A549 (cell line): ENCODE data around the gene RBM14. TPM values are rescaled to one million over a fixed set of nuclear protein-coding genes. Genes with fewer than 3 reads are reported as not detected.
A peak's percentile ranks its signal among the peaks of the same experiment; 100 is the strongest.
"Not testable (repeated sequence)": the region's sequence is repeated elsewhere in the genome, so short reads cannot be mapped to it uniquely, and the experiment has no call there.

Experiments
- ATAC-seq, 2 experiments: fragments of 200-7000 bp in 1 of 2; fragments of >200 bp in 1 of 2; cut with Nextera tagmentation in 1 of 2; cut with Tn5 transposase in 1 of 2; 3 replicates each; pipeline versions ENCODE4 v1.8.0 to v1.9.1; 2018 to 2020; ENCODE audit warnings: mild to moderate bottlenecking in 1 of 2, moderate library complexity in 1 of 2
- CTCF ChIA-PET: fragments of 300-600 bp; sonication (Branson Sonifier 250); formaldehyde crosslinking; extraction: SDS; loops from one replicate; lab custom pipeline; 2021; ENCODE audit warnings: antibody characterized with exemption, inconsistent platforms; lab: Yijun Ruan, JAX
- POLR2A ChIA-PET: fragments of 350-600 bp; formaldehyde crosslinking; extraction: SDS; loops from one replicate; lab custom pipeline; 2021; ENCODE audit warnings: antibody characterized with exemption, inconsistent platforms; lab: Yijun Ruan, JAX
- DNase-seq, 2 experiments: peaks; one replicate each; pipeline versions ENCODE4 v3.0.0 to v3.0.0-alpha.2; 2011 to 2016; ENCODE audit warnings: low read depth in 1 of 2, low spot score in 1 of 2
- FAIRE-seq: peaks from 2 replicates; lab custom pipeline; 2011; peaks lifted over from hg19 to GRCh38; lab: Jason Lieb, UNC
- H3K27ac ChIP-seq, 2 experiments: fragments of >200 bp; sonication (Bioruptor Twin); formaldehyde crosslinking; 3 replicates each; pipeline ENCODE4 v1.5.1; 2016 to 2017
- H3K4me1 ChIP-seq: fragments of >200 bp; sonication (Bioruptor Twin); formaldehyde crosslinking; 3 replicates; pipeline ENCODE4 v1.6.1; 2016
- H3K4me2 ChIP-seq: fragments of >200 bp; sonication (Bioruptor Twin); formaldehyde crosslinking; 3 replicates; pipeline ENCODE4 v1.6.1; 2016
- H3K4me3 ChIP-seq: fragments of >200 bp; sonication (Bioruptor Twin); formaldehyde crosslinking; 3 replicates; pipeline ENCODE4 v1.5.1; 2016
- H3K9me3 ChIP-seq: fragments of >200 bp; sonication (Bioruptor Twin); formaldehyde crosslinking; 3 replicates; pipeline ENCODE4 v1.6.1; 2016
- CBX8 ChIP-seq: fragments of 200-600 bp; sonication (generic); IDR thresholded peaks from 2 replicates; pipeline ENCODE4 v1.6.1; 2016
- CEBPB ChIP-seq, 2 experiments: fragments of >200 bp in 1 of 2; sonication (Bioruptor Twin) in 1 of 2; formaldehyde crosslinking in 1 of 2; IDR thresholded peaks; 2 replicates each; pipeline ENCODE4 v1.6.1; 2012 to 2016
- EHF ChIP-seq: fragments of 250-450 bp; sonication (Bioruptor Pico); IDR thresholded peaks from 2 replicates; pipeline ENCODE4 v1.5.0; 2020; ENCODE audit warnings: mild to moderate bottlenecking
- EHMT2 ChIP-seq: fragments of 200-600 bp; sonication (generic); IDR thresholded peaks from 2 replicates; pipeline ENCODE4 v1.6.1; 2016; ENCODE audit warnings: antibody characterized with exemption, low read depth, mild to moderate bottlenecking, moderate library complexity
- EP300 ChIP-seq, 2 experiments: fragments of >200 bp; sonication (Bioruptor Twin); formaldehyde crosslinking; IDR thresholded peaks; 2 replicates in 1 of 2; 3 replicates in 1 of 2; pipeline ENCODE4 v1.6.1; 2016 to 2017
- FOSL2 ChIP-seq, 2 experiments: fragments of 450-650 bp in 1 of 2; fragments of >200 bp in 1 of 2; sonication (Bioruptor Twin) in 1 of 2; formaldehyde crosslinking; IDR thresholded peaks; 2 replicates each; pipeline versions ENCODE4 v1.5.0 to v1.6.1; 2016 to 2020; ENCODE audit warnings: mild to moderate bottlenecking in 1 of 2, moderate library complexity in 1 of 2
- GATA3 ChIP-seq: IDR thresholded peaks from 2 replicates; pipeline ENCODE4 v1.6.1; 2012; ENCODE audit warnings: borderline replicate concordance
- HOXB5 ChIP-seq: fragments of 250-450 bp; sonication (Bioruptor Pico); IDR thresholded peaks from 2 replicates; pipeline ENCODE4 v1.5.0; 2020; ENCODE audit warnings: mild to moderate bottlenecking, moderate library complexity
- JUN ChIP-seq, 2 experiments: fragments of >200 bp; sonication (Bioruptor Twin); formaldehyde crosslinking; IDR thresholded peaks; 2 replicates in 1 of 2; 3 replicates in 1 of 2; pipeline ENCODE4 v1.6.1; 2016 to 2017
- JUNB ChIP-seq: fragments of >200 bp; sonication (Bioruptor Twin); formaldehyde crosslinking; IDR thresholded peaks from 2 replicates; pipeline ENCODE4 v1.6.1; 2016
- KDM5A ChIP-seq: fragments of 200-600 bp; sonication (generic); IDR thresholded peaks from 2 replicates; pipeline ENCODE4 v1.6.1; 2016; ENCODE audit warnings: antibody characterized with exemption, mild to moderate bottlenecking
- MAFK ChIP-seq: fragments of 450-650 bp; IDR thresholded peaks from 2 replicates; pipeline ENCODE4 v1.6.1; 2014; ENCODE audit not compliant: partially characterized antibody
- MAZ ChIP-seq: fragments of 150-350 bp; IDR thresholded peaks from 2 replicates; pipeline ENCODE4 v1.6.1; 2014; ENCODE audit warnings: antibody characterized with exemption, low read depth, low read length, borderline replicate concordance
- NFE2L2 ChIP-seq: fragments of 150-350 bp; conservative IDR thresholded peaks from 2 replicates; pipeline ENCODE4 v1.6.1; 2014; ENCODE audit warnings: low read length
- NPAS2 ChIP-seq: fragments of 250-450 bp; sonication (Bioruptor Pico); IDR thresholded peaks from 2 replicates; pipeline ENCODE4 v1.8.0; 2022; ENCODE audit warnings: mild to moderate bottlenecking, moderate library complexity, borderline replicate concordance
- POLR2AphosphoS2 ChIP-seq: conservative IDR thresholded peaks from 2 replicates; pipeline ENCODE4 v1.6.1; 2012; ENCODE audit warnings: low read length, improper control_type of control experiment, inconsistent platforms
- ZNF302 ChIP-seq: fragments of 250-450 bp; sonication (Bioruptor Pico); IDR thresholded peaks from 2 replicates; pipeline ENCODE4 v1.9.0; 2021; ENCODE audit warnings: inconsistent platforms, mild to moderate bottlenecking, moderate library complexity
- WGBS: methylation state at CpG from one replicate; pipeline ENCODE4 v1.1.6; 2017; ENCODE audit errors: missing lambda C conversion rate; 5-methylcytosine and 5-hydroxymethylcytosine counted together
- polyA plus RNA-seq, 4 experiments: library from polyadenylated mRNA; depleted of rRNA in 3 of 4; stranded (reverse); fragments of >200 nt; fragmentation: RNase III in 1 of 4; extraction: RNeasy Plus Mini Kit Qiagen cat#74134 plus additional on column Dnase treatment in 1 of 4; gene quantifications; 2 replicates in 3 of 4; 3 replicates in 1 of 4; pipeline ENCODE4 v1.2.3, GENCODE V29; 2011 to 2017
- TF ChIP-seq, protein P1 (sequence below): fragments of 450-650 bp; IDR thresholded peaks from 2 replicates; pipeline ENCODE4 v1.6.1; 2014; ENCODE audit warnings: antibody characterized with exemption
- TF ChIP-seq, protein P2 (sequence below): fragments of >200 bp; sonication (Bioruptor Twin); formaldehyde crosslinking; IDR thresholded peaks from 2 replicates; pipeline ENCODE4 v1.6.1; 2016

Gene RBM14
- polyA plus RNA-seq, 2 of the 4 experiments (the other 2 are of a cell fraction), result 33.0 to 103 TPM

DNA sequence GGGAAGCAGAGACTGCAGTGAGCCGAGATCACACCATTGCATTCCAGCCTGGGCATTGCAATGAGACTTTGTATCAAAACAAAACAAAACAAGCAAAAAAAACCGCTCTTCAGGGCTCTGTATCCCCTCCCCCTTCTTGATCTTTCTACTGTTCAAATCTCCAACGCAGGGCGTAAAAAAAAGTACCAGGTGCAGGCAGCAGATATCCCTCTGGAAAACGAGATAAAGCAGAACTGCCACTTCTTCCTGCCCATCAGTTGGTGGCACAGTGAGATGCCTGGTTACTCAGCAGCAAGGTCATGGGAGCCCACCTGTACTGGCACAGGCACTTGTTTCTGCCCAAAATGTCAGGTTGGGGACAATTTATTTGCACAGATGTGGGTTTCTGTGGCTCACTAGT lies 12.3 kb upstream of the RBM14 start:
- H3K4me3 ChIP-seq, result no peak overlapping the region
- H3K4me1 ChIP-seq, result peaks cover 30% of the 10 kb centered on the region
- 81% methylated on average over 5 of the region's 5 CpGs for WGBS
- no peak overlapping the region for H3K4me2 ChIP-seq
- ChIA-PET POLR2A (no interaction called here), CTCF (interaction anchor here (1.0 kb wide), 1 partner anchor 12 kb away, joined by 8 read pairs; the partner anchor contains the start of gene CCDC87)
- no peak for TF ChIP-seq CBX8
- no peak for TF ChIP-seq POLR2AphosphoS2
- TF ChIP-seq KDM5A, result no peak
- no peak for TF ChIP-seq NFE2L2
- FAIRE-seq (no peak), DNase-seq (no peak), ATAC-seq (no peak)
- no peak overlapping the region for H3K27ac ChIP-seq
- no peaks in the 10 kb centered on the region for H3K9me3 ChIP-seq

DNA sequence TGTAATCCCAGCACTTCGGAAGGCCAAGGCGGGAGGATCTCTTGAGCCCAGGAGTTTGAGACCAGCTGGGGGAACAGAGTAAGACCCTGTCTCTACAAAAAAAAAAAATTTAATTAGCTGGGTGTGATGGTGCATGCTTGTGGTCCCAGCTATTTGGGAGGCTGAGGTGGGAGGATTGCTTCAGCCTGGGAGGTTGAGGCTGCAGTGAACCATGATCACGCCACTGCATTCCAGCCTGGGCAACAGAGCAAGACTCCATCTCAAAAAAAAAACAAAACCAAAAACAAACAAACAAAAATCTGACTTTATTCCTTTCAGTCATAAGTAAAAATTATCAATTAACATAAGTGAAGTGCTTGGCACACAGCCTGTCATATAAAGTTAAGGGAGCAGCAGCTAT lies 9.8 kb upstream of the RBM14 start:
- peak overlapping the region; percentile 50 for H3K4me2 ChIP-seq
- 92% methylated on average over 3 of the region's 3 CpGs for WGBS
- peaks cover 30% of the 10 kb centered on the region for H3K4me1 ChIP-seq
- H3K27ac ChIP-seq, result peak overlapping the region; percentile 58 to 82
- CTCF ChIA-PET, result interaction anchor here (0.8 to 1.9 kb wide), 6 partner anchors 11 to 71 kb away, joined by 3 to 8 read pairs (median 6); partner anchors contain the start of gene RBM4B
- DNase-seq, ATAC-seq, H3K9me3 ChIP-seq, H3K4me3 ChIP-seq, FAIRE-seq: not testable (repeated sequence)
- POLR2A ChIA-PET, result interaction anchor here (1.0 to 3.0 kb wide), 4 partner anchors 10 to 71 kb away, joined by 4 to 44 read pairs (median 10); partner anchors contain the start of genes CCDC87, RBM14, RBM4 and RBM4B

DNA sequence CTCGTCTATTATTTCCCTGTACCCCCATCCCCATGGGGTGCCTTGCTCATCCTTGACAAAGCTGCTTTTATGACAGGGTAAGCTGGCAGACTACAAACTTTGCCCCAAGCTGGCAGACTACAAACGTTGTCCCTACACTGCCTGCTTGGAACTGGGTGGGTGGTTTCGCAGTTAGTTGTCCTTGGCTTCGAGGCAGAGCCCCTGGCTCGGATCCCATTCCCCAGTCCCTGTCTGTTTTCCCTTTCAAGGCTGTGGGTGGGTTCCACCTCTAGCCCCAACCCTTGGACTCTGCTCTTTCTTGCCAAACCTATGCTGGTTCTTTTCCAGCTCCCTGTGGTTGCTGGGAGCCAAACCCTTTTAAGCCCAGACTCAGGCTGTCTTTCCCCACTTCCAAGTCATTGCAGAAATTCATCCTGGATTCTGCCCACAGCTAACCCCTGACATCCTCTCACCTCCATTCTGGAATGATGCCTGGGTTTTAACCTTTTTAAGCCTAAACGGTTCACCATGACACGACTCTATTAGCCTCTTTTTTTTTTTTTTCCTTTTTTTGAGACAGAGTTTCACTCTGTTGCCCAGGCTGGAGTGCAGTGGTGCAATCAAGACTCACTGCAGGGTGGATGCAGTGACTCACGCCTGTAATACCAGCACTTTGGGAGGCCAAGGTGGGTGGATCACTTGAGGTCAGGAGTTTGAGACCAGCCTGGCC lies 9.2 kb upstream of the RBM14 start:
- Histone ChIP-seq H3K9me3 (no peaks in the 10 kb centered on the region), H3K4me2 (peak overlapping the region; percentile 50), H3K4me1 (peaks cover 30% of the 10 kb centered on the region), H3K27ac (peak overlapping the region; percentile 58 to 82), H3K4me3 (no peak overlapping the region)
- DNase-seq (peak in 1 of 2 experiments; percentile 55), ATAC-seq (peak; percentile 79 to 81), FAIRE-seq (no peak)
- WGBS, result 21% methylated on average over 8 of the region's 8 CpGs
- POLR2A ChIA-PET, result interaction anchor here (1.0 to 3.0 kb wide), 4 partner anchors 10 to 70 kb away, joined by 4 to 44 read pairs (median 10); partner anchors contain the start of genes CCDC87, RBM14, RBM4 and RBM4B
- TF ChIP-seq CEBPB (IDR thresholded peaks at IDR 0.05) (peak; percentile 31 to 44; a peak in 2 of 4 replicates), JUN (IDR thresholded peaks at IDR 0.05) (peak in 1 of 2 experiments; percentile 33; a peak in 1 of 5 replicates), EHMT2 (no peak), JUNB (peak; percentile 17; the same call in 1 of the 2 replicates), CBX8 (no peak), MAFK (no peak), HOXB5 (CRISPR knock-in tag) (no peak), ZNF302 (CRISPR knock-in tag) (no peak), GATA3 (no peak), NPAS2 (CRISPR knock-in tag) (no peak), EP300 (IDR thresholded peaks at IDR 0.05) (0 out of 5 replicates have a peak, but pooled peaks of 1 of the 2 experiments have one; percentile 29), MAZ (no peak), FOSL2 (IDR thresholded peaks at IDR 0.05) (no peak; the same call in 1 of the 2 replicates), FOSL2 (CRISPR knock-in tag; IDR thresholded peaks at IDR 0.05) (peak; percentile 54), EHF (CRISPR knock-in tag) (no peak)
- TF ChIP-seq, protein P1, sequence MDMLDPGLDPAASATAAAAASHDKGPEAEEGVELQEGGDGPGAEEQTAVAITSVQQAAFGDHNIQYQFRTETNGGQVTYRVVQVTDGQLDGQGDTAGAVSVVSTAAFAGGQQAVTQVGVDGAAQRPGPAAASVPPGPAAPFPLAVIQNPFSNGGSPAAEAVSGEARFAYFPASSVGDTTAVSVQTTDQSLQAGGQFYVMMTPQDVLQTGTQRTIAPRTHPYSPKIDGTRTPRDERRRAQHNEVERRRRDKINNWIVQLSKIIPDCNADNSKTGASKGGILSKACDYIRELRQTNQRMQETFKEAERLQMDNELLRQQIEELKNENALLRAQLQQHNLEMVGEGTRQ, result no peak
- TF ChIP-seq, protein P2, sequence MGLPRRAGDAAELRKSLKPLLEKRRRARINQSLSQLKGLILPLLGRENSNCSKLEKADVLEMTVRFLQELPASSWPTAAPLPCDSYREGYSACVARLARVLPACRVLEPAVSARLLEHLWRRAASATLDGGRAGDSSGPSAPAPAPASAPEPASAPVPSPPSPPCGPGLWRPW, result no peak
- CTCF ChIA-PET, result interaction anchor here (0.6 to 1.9 kb wide), 8 partner anchors 8 to 199 kb away, joined by 3 to 8 read pairs (median 6); no protein-coding TSS in a partner anchor
